SK-N-DZ (cell line): ENCODE measurements around the gene CENPE.
A peak's percentile ranks its signal among the peaks of the same experiment; 100 is the strongest.

Experiments used
- DNase-seq: peaks from one replicate; pipeline ENCODE4 v3.0.0-alpha.2; 2015; ENCODE audit warnings: low spot score

Gene CENPE

DNA sequence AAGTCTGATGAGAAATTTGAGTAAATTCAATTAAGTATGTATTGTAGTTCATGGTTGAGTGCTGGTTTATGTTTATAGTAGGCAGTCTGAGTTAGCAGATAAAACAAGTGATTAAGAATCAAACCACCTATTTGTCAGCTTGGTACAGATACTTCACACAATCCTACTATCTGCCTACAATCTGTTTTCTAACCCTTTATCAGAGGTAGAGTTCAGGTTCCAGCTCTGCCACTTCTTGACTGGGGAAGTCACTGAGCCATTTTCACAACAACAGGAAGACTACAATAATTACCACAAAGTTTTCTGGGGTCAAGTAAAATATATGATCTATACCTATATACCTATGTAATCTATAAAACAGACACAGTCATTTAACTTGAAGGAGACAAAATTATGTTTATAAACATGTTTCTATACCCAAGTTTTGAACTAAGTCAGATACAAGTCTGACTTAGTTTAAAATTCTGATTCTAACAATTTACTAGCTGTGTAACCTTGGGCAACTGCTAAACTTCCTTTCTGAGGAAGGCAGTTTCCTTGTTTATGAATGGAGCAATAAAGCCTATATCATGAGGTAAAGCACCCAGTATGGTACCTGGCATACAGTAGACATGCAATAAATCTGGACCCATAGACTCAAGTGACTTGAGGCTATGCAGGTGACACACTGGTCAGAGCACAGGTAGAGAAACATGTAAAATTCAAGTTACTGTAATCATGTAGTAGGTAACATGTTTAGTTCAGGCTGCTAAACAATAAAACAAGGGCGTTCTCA, 61.3 kb downstream of the CENPE start:
- no peak for DNase-seq

DNA sequence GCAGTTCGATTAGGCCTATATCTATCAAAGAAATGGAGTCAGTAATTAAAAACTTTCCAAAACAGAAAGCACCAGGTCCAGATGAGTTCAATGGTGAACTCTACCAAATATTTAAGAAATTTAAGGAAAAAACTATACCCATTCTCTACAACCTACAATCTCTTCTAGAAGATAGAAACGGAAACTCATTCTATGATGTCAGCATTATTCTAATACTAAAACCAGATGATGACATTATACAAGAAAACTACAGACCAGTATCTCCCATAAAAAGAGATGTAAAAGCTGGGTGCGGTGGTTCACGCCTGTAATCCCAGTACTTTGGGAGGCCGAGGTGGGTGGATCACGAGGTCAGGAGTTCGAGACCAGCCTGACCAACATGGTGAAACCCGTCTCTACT, 69.0 kb downstream of the CENPE start:
- no peak for DNase-seq

DNA sequence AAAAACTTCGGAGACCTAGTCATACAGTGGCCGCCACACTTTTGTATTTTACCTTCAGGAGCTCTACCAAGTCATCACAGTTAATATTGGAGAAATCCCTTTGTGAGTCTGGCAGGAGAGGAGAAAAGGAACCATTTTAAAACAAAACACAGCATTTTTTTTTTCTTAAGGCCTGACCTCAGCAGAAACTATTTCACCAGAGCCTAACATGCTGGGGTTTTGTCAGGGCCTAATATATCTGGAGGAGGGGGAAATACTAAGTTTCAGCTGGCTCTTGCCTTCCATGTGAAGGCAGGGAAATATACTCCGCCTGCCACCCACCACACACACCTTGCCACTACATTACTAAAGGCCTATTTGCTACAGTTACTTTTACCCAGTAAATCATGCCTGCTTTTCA, 72.0 kb downstream of the CENPE start:
- no peak for DNase-seq

DNA sequence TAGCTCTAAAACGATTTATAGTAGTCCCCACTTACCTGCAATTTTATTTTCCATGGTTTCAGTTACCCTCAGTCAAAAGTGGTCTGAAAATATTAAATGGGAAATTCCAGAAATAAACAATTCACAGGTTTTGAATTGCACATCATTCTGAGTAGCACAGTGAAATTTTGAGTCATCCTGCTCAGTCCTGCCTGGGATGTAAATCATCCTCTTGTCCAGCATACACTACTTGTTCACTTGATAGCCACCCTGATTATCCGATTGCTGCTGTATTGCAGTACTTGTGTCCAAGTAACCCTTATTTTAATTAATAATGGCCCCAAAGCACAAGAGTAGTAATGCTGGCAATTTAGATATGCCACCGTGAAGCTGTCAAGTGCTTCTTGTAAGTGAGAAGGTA, 75.0 kb downstream of the CENPE start:
- DNase-seq, result no peak

DNA sequence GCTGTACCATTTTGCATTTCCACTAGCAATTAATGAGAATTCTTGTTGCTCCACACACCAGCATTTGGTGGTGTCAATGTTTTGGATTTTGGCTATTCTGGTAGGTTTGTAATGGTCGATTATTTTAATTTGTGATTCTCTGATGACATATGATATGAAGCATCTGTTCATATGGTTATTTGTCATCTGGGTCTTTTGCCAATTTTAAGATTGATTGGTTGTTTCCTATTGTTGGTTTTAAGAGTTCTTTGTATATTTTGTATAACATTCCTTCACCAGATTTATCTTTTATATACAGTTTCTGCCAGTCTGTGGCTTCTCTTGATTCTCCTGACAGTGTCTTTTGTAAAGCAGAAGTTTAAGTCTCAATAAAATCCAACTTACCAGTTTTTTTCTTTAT, 80.0 kb downstream of the CENPE start:
- DNase-seq, result no peak

DNA sequence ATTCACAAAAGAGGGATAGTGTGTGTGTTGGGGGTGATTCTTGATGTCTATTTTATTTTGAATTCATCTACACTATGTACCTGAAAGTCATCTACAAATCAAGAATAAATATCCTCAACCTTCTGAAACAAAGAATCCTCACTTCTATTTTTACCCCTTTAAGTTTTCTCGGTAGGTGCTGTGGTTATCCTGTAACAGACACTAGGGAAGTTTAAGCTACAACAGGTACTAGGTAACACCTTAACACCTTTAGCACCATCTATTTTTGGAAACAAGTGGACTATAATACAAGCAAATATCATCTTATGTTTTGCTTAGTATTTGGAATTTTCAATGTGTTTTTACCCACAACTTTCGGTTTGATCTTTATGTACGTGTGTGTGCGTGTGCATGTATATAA, 86.5 kb downstream of the CENPE start:
- no peak for DNase-seq

DNA sequence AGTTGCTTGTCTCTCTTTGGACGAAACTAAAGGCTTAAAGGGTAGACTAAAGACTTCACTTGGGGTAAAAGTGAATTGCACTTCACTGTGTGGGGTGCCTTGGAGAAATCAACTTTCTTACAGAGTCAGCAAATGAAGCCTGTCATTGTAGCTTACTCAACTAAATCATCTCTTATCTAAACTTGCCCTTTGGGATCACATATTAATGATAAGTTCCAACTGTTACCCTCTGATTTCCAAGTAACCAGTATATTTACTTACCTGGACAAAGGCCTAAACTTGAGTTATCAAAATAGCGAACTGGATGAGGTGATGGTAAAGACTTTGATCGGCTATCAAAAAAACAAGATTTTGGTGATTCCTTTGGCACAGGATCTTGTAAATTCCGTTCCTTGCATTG, 89.6 kb downstream of the CENPE start:
- no peak for DNase-seq

DNA sequence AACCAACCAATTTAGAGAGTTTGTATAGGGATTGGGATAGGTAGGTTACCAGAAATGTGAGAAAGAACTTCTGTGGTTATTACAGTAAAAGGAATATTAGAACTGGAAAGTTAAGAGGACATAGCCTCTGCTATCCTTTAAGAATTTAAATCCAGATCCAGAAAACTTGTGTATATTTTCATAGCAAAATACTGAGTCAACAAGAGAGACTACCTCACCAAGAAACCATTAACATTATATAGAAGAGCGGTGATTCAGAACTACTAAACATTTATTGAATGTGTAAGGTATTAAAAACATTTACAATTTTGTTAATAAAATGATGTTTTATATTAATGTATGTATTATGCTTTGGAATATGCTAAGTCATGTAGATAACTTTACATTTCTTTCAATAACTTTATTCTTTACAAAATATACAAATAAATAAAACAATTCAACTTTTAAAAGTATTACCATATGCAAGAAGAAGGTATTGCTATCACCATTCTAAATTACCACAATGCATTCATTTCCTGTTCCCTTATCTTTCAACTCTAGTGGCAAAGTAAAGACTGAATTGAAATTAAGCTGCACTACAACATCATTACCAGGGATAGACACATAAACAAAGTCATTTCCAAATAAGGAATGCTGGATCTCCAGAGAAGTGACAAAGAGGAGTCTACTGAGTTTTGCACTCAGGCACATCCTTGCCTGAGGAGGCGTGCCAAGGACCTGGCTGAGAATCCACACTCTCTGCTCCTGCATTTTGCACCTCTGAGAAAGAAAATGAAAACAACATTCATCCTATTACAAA, 92.4 kb downstream of the CENPE start:
- DNase-seq, result no peak

DNA sequence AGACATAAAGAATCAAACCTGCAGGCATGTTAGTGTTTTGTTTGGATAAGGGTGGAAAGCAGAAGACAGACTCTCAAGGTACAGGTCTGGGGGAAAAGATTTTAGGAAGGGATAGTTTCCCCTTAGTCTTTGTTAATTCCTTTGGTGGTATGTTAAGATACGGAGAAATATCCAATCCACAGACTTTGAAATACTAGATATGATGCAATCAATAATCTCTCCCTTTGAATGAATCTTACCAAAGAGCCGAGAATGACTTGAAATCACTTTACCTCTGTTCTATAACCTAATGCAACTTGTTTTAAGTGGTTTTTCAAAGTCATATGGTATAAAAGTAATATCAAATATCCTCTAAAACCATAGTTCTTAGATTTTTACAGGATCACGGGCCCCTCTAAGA, 93.3 kb downstream of the CENPE start:
- no peak for DNase-seq

DNA sequence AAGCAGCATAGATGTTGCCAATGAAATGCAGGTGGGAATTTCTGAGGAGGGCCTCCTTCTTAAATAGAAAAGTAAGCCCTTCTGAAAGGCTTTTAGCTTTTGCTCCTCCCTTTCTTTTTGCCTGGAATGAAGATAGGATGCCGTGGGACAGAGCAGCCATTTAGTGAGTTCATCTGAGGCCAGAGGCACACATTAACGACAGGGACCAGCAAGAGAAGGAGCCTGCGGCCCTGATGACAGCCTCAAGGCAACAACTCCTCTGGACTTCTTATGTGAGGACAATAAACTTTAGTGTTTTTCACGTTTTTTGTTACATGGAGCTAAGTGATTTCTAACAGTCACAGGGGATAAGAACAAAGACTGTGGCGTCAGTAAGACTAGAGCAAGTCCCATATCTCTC, 97.5 kb downstream of the CENPE start:
- no peak for DNase-seq

DNA sequence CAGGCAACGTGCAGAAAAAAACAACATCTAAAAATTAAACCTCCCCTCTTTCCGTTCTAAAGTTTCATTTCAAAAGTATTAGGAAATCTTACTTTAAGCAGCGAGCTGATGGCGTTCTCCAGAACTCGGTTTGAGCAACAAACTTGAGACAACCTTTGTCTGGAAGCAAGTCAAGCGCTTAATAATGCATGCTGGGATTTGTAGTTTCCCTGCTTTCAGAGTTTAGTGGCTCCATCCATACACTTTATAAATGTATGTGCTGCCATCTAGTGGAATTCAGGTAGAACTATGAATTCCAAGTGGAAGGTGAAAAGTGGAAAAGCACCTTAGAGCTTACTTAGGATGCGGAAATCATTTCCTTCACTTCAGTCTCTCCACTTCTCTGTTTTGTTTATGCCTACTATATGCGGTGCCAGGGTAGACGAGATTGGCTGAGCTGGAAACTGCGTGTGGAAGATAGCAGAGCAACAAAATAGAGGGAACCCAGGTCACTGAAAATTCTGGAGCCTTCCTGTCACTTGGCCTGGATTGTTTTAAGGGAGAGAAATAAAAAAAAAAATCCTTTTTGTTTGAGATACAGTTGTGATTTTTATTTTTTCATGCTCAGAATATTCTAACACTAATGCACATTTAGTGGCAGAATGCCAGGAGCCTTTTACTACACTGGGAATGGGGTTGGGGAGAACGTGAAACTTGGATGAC, 98.3 kb downstream of the CENPE start, which contains the start of gene BDH2:
TSS of gene BDH2 (minus strand) at position 144 of the 702 bp plus-strand sequence. CDS start 3,580 bp downstream, outside the sequence.
- peak; percentile 84 for DNase-seq

DNA sequence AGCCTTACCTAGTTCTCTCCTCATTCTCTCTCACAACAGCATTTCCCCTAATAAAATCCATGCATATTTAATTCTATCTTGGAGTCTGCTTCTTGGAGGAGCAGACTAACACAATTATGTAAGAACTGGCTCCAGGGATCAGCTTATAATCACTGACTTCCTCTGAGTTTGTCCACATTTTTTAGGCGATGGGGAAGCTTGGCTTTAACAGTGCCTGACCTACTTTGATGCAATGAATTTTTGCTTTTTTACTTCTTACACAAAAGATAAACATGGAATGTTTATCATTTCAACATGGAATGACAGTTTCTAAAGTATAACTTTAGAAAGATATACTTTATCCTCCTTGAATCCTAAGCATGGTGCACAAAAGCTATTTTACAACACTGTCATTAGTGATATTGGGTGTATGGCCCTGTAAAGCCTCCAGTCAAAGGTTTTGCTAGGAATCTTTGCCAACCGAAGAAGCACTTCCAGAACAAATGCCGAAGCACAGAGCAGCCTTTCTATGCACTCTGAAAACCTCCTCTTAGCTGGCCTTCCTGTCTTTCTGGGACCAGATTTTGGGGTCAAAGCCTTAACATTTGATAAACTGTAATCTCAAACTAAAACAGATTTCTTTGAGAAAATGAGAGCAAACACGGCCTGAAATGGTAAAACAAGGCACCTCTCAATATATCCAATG, 99.2 kb downstream of the CENPE start:
- DNase-seq, result no peak

DNA sequence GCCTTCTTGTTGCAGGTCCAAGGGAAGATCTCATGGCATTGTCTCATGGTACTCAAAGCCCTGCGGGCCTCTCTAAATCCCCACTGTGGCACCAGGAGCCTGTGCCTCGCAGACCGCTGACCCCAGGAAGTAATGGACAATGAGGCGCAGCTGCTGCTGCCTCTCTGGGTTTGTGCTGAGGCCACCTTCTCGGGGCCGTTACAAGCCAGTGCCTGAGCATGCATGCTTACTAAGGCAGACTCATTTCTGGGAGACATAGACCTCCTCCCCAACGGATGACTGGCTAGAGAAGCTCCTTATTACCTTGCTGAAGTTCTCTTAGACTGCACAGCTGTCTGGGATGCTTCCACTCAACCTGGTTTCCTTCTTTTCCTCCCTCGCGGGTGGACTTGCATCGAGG, 99.8 kb downstream of the CENPE start:
- peak; percentile 8 for DNase-seq

DNA sequence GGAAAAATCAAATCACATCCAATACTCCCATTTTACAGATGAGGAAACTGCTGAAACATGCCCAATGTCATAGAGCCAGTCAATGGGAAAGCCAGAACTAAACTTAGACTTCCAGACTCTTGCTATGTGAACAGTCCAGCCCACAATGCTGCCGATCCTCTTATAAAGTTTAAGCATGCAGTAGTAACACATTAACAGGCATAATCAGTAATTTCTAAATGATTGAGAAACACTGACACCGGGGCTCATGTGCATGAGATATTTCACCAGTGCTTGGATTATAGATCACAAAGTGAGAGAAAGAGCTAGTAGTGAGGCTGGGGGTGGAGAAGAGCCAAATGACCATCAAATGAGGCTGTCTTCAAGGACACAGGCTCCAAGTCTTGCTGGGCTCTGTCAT, 101.0 kb downstream of the CENPE start:
- DNase-seq, result no peak

DNA sequence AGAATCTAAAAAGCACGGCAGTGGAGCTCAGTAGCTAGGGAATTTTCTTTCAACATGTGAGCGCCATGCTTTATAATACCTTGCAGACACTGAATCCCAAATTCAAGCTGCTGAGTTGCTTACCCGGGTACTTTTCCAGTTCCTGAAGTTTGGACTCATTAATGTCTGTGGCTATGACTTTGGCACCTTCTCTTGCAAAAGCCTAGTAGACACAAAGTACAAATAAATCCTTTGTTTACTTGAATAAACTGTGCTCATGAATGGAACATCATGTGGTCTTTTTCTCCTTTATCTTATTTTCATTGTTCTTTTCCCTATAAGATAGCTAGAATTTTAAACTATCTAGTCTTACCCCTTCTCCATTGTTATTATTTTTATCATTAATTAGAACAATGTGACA, 103.1 kb downstream of the CENPE start:
- DNase-seq, result no peak

DNA sequence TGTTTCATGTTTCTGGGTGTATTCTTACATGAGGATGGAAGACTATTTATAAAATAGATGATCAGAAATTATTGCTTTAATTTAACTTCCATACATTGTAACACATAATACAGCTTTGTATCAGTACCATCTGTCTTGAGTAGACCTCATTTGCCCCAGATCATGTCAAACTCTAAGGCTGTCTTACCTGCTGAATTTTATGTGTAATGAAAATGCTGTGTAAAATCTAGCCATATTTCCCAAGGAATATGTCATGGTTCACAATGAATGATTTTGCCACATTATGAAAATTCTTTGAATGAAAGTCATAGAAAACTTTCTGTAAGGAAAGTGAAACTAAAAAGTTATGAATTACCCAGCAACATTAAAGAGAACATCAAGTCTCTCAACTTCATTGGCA, 105.9 kb downstream of the CENPE start:
- DNase-seq, result no peak

DNA sequence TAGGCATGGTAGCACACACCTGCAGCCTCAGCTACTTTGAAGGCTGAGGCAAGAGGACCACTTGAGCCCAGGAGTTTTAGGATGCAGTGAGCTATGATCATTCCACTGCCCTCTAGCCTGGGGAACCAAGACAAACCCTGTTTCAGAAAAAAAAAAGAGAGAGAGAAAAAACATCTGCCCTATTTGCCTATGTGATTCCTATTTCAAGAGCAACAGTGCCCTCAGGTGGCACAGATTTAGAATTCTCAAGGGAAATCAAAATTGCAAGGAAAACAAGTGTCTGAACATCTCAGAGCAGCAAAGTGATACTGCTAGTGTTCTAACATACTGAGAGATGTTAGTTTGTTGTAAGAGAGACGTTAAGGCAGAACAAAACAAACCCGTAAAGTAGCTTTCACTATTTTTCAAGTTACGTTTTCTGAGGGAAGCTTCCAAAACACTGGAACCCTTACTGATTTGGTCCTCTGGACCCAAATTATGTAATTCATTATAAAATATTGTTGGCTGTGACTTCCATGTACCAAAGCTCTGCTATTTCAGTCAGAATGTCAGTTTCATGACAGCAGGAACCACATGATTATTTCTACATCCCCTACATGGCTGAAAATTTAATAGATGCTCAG, 106.4 kb downstream of the CENPE start:
- DNase-seq, result peak; percentile 60

DNA sequence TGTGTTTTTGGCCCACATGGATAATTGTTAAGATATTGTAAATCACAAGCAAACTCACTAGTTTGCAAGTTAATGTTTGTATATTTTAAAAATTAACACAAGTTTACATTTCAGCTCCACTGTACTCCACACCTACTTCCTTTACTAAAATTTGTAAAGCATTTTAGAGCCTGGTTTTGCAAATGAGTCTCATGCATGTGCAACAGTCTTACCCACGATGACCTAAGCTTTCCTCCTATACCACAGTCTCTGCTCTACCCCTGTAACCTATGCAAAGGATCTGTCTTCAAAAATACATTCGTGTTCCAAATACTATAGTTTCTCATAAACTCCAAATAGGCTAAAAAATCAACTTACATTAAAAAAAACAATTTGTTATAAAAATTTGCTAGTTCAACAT, 108.7 kb downstream of the CENPE start:
- DNase-seq, result no peak

DNA sequence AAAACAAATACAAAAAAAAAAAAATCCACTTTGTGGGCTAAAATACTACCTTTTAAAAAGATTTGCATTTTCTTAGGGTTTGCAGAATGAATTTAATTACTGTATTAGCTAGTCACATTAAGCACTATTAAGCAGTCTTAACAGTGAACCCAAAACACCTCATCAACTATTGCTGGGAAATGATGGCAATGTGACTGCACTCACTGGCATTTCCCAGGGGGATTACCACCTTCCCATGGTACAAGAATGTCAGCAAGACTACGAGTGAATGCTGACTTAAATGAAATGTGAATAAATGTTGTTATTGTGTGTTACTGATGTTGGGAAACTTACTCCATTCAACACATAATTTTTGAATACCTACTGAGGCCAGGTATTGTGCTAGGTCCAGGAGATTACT, 111.6 kb downstream of the CENPE start:
- DNase-seq, result no peak

DNA sequence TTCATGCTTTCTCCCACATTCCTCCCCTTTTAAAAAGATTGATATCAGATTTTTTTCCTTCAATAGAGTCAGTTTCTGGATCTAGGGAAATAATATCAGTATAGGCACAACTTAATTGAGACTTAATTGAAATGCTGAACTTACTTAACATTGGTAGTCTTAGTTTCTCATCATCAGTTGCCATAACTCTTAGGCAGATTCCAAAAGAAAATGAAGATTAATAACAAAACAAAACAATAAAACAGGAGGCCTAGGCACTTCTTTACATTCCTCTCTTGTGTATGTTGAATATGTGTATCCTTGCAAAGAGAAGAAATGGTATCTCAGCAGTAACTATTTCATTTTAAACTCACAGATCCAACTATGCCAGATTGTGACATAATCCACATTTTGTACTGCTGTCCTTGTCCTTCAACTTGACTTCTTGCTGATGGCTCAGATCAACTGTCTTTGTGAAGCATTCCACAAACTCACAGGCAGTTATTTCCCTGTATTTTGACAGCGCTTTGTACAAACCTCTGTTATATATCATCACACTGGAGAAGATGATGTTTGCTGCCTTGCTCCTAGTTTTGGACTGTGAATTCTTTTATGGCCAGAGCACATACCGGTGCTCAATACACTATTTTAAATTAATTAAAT, 112.5 kb downstream of the CENPE start:
- no peak for DNase-seq

DNA sequence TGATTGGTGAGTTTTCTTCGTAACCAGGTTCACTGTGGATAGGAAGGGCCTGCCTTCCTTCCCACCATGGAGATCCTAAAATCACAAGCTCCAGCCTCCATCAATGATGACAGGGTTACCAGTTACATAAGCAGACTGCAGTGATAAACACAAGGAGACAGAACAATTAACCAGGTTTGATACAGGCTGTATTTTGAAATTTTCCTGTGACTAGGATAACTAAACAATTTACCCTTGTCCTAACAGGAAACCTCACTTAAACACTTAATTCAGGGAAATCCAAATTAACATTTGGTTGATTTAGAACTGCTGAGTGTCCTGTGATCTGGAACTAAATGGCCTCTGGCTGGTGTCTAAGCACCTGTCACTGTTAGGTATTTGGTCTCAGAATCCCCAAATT, 118.5 kb downstream of the CENPE start:
- DNase-seq, result no peak
